SH-SY5Y (cell line): ENCODE results near the gene KRTAP10-5.

Experiments
- GATA2 ChIP-seq: IDR thresholded peaks from 2 replicates; pipeline ENCODE4 v1.6.1; 2011; ENCODE audit warnings: mild to moderate bottlenecking, low read depth, low read length
- GATA3 ChIP-seq: IDR thresholded peaks from 2 replicates; pipeline ENCODE4 v1.6.1; 2011; ENCODE audit warnings: low read depth, mild to moderate bottlenecking, low read length, moderate library complexity

DNA sequence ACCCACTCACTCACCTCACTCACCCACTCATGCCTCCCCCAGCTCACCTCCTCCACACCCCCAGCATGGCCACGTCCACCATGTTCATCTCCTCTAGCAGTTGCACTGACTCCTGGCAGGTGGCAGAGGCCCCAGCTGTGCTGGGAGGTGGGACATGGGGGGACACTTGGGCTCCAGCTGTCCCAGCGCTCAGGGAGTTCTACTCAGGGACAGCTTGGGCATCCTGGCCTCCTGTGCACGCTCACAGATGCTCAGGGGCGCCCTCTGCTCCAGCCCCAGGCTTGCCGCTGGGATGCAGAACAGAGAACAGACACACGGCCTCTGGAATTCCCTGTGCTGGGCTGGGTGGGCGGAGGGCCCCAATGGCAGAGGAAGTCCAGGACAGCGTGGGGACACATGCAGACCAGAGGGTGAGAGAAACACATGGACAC lies 36.7 kb upstream of the KRTAP10-5 start:
- no peak for TF ChIP-seq GATA2
- no peak for TF ChIP-seq GATA3
